ENCODE results near the gene YPEL2. TPM values are rescaled to one million over a fixed set of nuclear protein-coding genes. Genes with fewer than 3 reads are reported as not detected.

YPEL2 gene
- polyA plus RNA-seq, 2 of the 4 experiments (the other 2 are of a cell fraction): 5.4 to 8.2 TPM

GRCh38 chr17:59383893-59384292, 52.4 kb downstream of the YPEL2 start:
- Histone ChIP-seq H3K4me1 (no peaks in the 10 kb centered on the region), H3K4me3 (no peak overlapping the region), H3K9me3 (no peaks in the 10 kb centered on the region), H3K4me2 (no peak overlapping the region), H3K27ac (no peak overlapping the region)
- no peak for FAIRE-seq
- TF ChIP-seq EHMT2 (IDR thresholded peaks at IDR 0.05; ENCODE audit: low read depth): no peak
- no peak for TF ChIP-seq POLR2A (IDR thresholded peaks at IDR 0.05; ENCODE audit: low read length)
- no peak for TF ChIP-seq JUNB (IDR thresholded peaks at IDR 0.05)
- no peak for TF ChIP-seq ATOH8 (CRISPR knock-in tag; IDR thresholded peaks at IDR 0.05; ENCODE audit: low read depth)
- TF ChIP-seq, protein P1, sequence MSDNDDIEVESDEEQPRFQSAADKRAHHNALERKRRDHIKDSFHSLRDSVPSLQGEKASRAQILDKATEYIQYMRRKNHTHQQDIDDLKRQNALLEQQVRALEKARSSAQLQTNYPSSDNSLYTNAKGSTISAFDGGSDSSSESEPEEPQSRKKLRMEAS (IDR thresholded peaks at IDR 0.05): no peak
- TF ChIP-seq E2F6 (IDR thresholded peaks at IDR 0.05; ENCODE audit: borderline replicate concordance, low read depth): no peak
- no peak for TF ChIP-seq NFE2L2 (conservative IDR thresholded peaks at IDR 0.05; ENCODE audit: low read length)
- no peak for TF ChIP-seq CBX2 (IDR thresholded peaks at IDR 0.05; ENCODE audit: borderline replicate concordance, low read depth)
- TF ChIP-seq, protein P2, sequence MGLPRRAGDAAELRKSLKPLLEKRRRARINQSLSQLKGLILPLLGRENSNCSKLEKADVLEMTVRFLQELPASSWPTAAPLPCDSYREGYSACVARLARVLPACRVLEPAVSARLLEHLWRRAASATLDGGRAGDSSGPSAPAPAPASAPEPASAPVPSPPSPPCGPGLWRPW (IDR thresholded peaks at IDR 0.05): no peak
- TF ChIP-seq ESRRA (IDR thresholded peaks at IDR 0.05; ENCODE audit: borderline replicate concordance, low read length): no peak
- no peak for TF ChIP-seq HOXB13 (CRISPR knock-in tag; IDR thresholded peaks at IDR 0.05; ENCODE audit: low read depth)
- no peak for TF ChIP-seq MYC (IDR thresholded peaks at IDR 0.05; ENCODE audit: borderline replicate concordance, low read length)
- TF ChIP-seq ELK1 (IDR thresholded peaks at IDR 0.05; ENCODE audit: low read depth, low read length): no peak
- no peak for TF ChIP-seq HOXB5 (CRISPR knock-in tag; IDR thresholded peaks at IDR 0.05)
- TF ChIP-seq, protein P3, sequence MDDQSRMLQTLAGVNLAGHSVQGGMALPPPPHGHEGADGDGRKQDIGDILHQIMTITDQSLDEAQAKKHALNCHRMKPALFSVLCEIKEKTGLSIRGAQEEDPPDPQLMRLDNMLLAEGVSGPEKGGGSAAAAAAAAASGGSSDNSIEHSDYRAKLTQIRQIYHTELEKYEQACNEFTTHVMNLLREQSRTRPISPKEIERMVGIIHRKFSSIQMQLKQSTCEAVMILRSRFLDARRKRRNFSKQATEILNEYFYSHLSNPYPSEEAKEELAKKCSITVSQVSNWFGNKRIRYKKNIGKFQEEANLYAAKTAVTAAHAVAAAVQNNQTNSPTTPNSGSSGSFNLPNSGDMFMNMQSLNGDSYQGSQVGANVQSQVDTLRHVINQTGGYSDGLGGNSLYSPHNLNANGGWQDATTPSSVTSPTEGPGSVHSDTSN (IDR thresholded peaks at IDR 0.05): no peak
- ChIA-PET POLR2A (no interaction called here), CTCF (interaction anchor here (1.3 to 1.4 kb wide), 2 partner anchors 57 to 73 kb away, joined by 3 to 5 read pairs; no protein-coding TSS in a partner anchor)
- no peak for ATAC-seq
- 82% methylated on average over 4 of the region's 4 CpGs for WGBS (ENCODE audit: missing lambda C conversion rate)
- no peak for DNase-seq (ENCODE audit: low read depth in 1 of 2, low spot score in 1 of 2)

- CTCF ChIA-PET: interaction anchor here (1.0 to 1.9 kb wide), 4 partner anchors 14 to 52 kb away, joined by 3 to 6 read pairs (median 5); no protein-coding TSS in a partner anchor
- DNase-seq (ENCODE audit: low read depth in 1 of 2, low spot score in 1 of 2): no peak
- H3K4me2 ChIP-seq: no peak overlapping the region
- H3K9me3 ChIP-seq: no peaks in the 10 kb centered on the region
- 90% methylated on average over 11 of the region's 11 CpGs for WGBS (ENCODE audit: missing lambda C conversion rate)
- H3K4me1 ChIP-seq: no peaks in the 10 kb centered on the region
- no peak for FAIRE-seq
- H3K27ac ChIP-seq: no peak overlapping the region
- TF ChIP-seq, protein P3 (IDR thresholded peaks at IDR 0.05): no peak
- TF ChIP-seq GATA3 (IDR thresholded peaks at IDR 0.05; ENCODE audit: borderline replicate concordance) (no peak), FOXS1 (CRISPR knock-in tag; IDR thresholded peaks at IDR 0.05) (no peak), CHD2 (IDR thresholded peaks at IDR 0.05; ENCODE audit: low read length, partially characterized antibody) (no peak), HEYL (CRISPR knock-in tag; IDR thresholded peaks at IDR 0.05) (no peak), MAZ (IDR thresholded peaks at IDR 0.05; ENCODE audit: borderline replicate concordance, low read depth, low read length) (no peak), SMC3 (IDR thresholded peaks at IDR 0.05) (no peak)
- TF ChIP-seq, protein P4, sequence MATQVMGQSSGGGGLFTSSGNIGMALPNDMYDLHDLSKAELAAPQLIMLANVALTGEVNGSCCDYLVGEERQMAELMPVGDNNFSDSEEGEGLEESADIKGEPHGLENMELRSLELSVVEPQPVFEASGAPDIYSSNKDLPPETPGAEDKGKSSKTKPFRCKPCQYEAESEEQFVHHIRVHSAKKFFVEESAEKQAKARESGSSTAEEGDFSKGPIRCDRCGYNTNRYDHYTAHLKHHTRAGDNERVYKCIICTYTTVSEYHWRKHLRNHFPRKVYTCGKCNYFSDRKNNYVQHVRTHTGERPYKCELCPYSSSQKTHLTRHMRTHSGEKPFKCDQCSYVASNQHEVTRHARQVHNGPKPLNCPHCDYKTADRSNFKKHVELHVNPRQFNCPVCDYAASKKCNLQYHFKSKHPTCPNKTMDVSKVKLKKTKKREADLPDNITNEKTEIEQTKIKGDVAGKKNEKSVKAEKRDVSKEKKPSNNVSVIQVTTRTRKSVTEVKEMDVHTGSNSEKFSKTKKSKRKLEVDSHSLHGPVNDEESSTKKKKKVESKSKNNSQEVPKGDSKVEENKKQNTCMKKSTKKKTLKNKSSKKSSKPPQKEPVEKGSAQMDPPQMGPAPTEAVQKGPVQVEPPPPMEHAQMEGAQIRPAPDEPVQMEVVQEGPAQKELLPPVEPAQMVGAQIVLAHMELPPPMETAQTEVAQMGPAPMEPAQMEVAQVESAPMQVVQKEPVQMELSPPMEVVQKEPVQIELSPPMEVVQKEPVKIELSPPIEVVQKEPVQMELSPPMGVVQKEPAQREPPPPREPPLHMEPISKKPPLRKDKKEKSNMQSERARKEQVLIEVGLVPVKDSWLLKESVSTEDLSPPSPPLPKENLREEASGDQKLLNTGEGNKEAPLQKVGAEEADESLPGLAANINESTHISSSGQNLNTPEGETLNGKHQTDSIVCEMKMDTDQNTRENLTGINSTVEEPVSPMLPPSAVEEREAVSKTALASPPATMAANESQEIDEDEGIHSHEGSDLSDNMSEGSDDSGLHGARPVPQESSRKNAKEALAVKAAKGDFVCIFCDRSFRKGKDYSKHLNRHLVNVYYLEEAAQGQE (IDR thresholded peaks at IDR 0.05): no peak
- TF ChIP-seq, protein P1 (IDR thresholded peaks at IDR 0.05): no peak
- no peak for ATAC-seq
- no peak overlapping the region for H3K4me3 ChIP-seq
- POLR2A ChIA-PET: no interaction called here
These were observed 56.1 kb downstream of the YPEL2 start for GRCh38 chr17:59387351-59388068.

All from A549 (cell line).